Stimulated activated naive CD8-positive, alpha-beta T cell treated with anti-CD3 and anti-CD28 coated beads, Interleukin-15, amount 100 ng/mL, for 72 hours (primary cell): Measurements from ENCODE around the gene RNF123.

Source experiments
- ATAC-seq: fragments of 150-1000 bp; cut with Tn5 transposase; 2 replicates; pipeline ENCODE4 v1.10.0; 2021; ENCODE audit warnings: mild to moderate bottlenecking, moderate library complexity
- DNase-seq, 2 donors: peaks; one replicate each; pipeline ENCODE4 v3.0.0; 2021 to 2022
- H3K27ac Mint-ChIP-seq, 2 donors: one replicate each; pipeline ENCODE4 v1.8.0; 2022; ENCODE audit warnings: mild to moderate bottlenecking in 2 of 2, mixed read lengths in 2 of 2, moderate library complexity in 2 of 2
- H3K27me3 Mint-ChIP-seq: one replicate; pipeline ENCODE4 v1.8.0; 2022; ENCODE audit warnings: mixed read lengths
- H3K4me1 Mint-ChIP-seq: one replicate; pipeline ENCODE4 v1.8.0; 2022; ENCODE audit warnings: mild to moderate bottlenecking, mixed read lengths
- H3K4me3 Mint-ChIP-seq, 2 donors: one replicate each; pipeline ENCODE4 v1.8.0; 2022; ENCODE audit warnings: mild to moderate bottlenecking in 2 of 2, mixed read lengths in 2 of 2, moderate library complexity in 1 of 2
- H3K9me3 Mint-ChIP-seq, 2 donors: one replicate each; pipeline ENCODE4 v1.8.0; 2022; ENCODE audit warnings: mixed read lengths in 2 of 2

Gene RNF123

DNA sequence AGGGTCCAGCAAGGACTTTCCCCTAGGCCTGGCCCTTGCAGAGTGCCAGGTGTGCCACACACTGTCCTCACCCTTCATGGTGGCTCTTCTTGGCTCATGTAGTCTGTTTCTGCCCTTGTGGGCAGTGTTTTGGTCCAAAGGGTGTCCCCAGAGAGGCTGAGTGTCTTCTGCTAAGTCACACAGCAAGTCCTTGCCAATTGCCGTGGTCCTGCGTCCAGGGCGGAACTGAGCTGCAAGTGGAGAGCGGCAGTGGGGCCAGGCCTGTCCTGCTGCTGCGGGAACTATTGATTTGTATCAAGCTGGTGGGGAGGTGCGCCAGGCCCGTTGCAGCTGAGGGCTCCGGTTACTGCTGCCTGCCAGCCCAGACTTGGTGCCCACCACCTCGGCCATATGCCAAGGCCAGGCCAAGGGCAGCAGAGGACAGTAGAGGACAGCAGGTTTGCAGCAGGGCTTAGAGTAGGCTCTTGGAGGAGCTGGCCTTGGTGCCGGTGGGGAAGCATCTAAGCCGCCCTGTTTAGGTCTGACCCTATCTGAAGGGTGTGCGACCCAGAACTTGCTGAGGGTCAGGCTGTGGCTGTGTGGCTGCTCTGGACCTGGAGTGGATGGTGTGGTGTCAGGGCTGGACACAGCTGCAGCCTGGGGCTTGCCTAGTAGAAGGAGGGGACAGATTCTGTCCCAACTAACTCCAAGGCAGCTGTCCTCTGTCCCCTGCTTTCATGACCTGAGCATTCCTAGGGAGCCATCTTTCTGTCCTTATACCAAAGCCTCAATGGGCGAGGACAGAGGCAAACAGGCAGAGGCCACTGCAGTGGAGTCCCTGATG, 25.6 kb downstream of the RNF123 start:
- Mint-ChIP-seq H3K9me3 (no peaks in the 10 kb centered on the region), H3K4me3 (no peak overlapping the region), H3K27me3 (no peaks in the 10 kb centered on the region), H3K4me1 (peaks cover 40% of the 10 kb centered on the region), H3K27ac (peak overlapping the region in 1 of 2 donors; percentile 75)
- ATAC-seq (no peak), DNase-seq (no peak)

DNA sequence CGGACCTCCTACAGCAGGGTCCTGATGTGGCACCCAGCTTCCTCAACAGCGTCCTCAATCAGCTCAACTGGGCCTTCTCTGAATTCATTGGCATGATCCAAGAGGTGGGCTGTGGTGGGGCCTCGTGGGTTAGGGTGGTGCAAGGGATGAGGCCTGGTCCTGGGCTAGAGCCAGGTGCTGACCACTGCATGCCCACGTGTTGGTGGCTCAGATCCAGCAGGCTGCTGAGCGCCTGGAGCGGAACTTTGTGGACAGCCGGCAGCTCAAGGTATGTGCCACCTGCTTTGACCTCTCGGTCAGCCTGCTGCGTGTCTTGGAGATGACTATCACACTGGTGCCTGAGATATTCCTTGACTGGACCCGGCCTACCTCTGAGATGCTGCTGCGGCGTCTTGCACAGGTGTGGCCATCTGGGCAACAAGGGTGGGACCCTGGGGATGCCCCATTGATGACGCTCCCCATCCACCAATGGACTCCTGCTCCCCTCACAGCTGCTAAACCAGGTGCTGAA, 26.3 kb downstream of the RNF123 start:
- no peak overlapping the region for H3K4me3 Mint-ChIP-seq
- no peaks in the 10 kb centered on the region for H3K9me3 Mint-ChIP-seq
- peak overlapping the region in 1 of 2 donors; percentile 56 for H3K27ac Mint-ChIP-seq
- ATAC-seq: no peak
- DNase-seq: no peak
- H3K4me1 Mint-ChIP-seq: peaks cover 48% of the 10 kb centered on the region
- no peaks in the 10 kb centered on the region for H3K27me3 Mint-ChIP-seq

GRCh38 chr3:49716169-49716568, 26.8 kb downstream of the RNF123 start:
- Mint-ChIP-seq H3K4me3 (no peak overlapping the region), H3K4me1 (peaks cover 53% of the 10 kb centered on the region), H3K9me3 (no peaks in the 10 kb centered on the region), H3K27ac (no peak overlapping the region), H3K27me3 (no peaks in the 10 kb centered on the region)
- ATAC-seq (no peak), DNase-seq (no peak)

DNA sequence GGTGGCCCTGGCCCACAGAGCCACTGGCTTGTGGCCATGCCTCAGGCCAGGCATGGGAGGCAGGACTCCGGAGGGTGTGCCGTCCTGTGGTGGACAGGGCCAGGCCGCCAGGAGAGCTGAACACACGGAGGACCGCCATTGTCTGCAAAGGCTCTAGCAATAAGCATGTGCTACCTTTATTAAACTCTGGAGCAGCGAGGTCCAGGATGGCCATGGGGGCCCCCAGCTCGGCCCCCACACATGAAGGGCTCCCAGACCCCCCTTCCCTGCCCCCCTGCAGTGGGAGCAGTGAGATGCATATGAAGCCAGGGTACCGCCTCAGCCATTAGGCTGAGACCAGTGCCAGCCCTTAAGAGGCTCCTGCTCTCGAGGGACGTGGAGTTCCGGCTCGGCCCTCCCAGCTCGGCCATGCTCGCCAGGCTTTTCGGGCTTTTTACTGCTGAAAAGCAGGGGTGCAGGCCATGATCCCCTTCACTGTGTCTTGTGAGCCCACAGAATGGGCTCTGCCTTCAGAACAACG, 27.4 kb downstream of the RNF123 start:
- H3K27ac Mint-ChIP-seq: no peak overlapping the region
- peaks cover 52% of the 10 kb centered on the region for H3K4me1 Mint-ChIP-seq
- H3K9me3 Mint-ChIP-seq: no peaks in the 10 kb centered on the region
- no peak overlapping the region for H3K4me3 Mint-ChIP-seq
- no peak for ATAC-seq
- DNase-seq: no peak
- H3K27me3 Mint-ChIP-seq: no peaks in the 10 kb centered on the region

- Mint-ChIP-seq H3K9me3 (no peaks in the 10 kb centered on the region), H3K27me3 (no peaks in the 10 kb centered on the region), H3K4me1 (peaks cover 52% of the 10 kb centered on the region), H3K27ac (peak overlapping the region in 1 of 2 donors; percentile 95), H3K4me3 (no peak overlapping the region)
- ATAC-seq (no peak), DNase-seq (no peak)
Measured at GRCh38 chr3:49717211-49717958, 28.0 kb downstream of the RNF123 start.

GRCh38 chr3:49717959-49718857, 28.9 kb downstream of the RNF123 start:
- Mint-ChIP-seq H3K27me3 (no peaks in the 10 kb centered on the region), H3K4me1 (peaks cover 52% of the 10 kb centered on the region), H3K4me3 (peak overlapping the region; percentile 76 to 88), H3K9me3 (no peaks in the 10 kb centered on the region), H3K27ac (peak overlapping the region in 1 of 2 donors; percentile 91)
- ATAC-seq (no peak), DNase-seq (no peak)

GRCh38 chr3:49718858-49719213, 29.5 kb downstream of the RNF123 start:
- no peak for ATAC-seq
- H3K27me3 Mint-ChIP-seq: no peaks in the 10 kb centered on the region
- DNase-seq: no peak
- H3K4me3 Mint-ChIP-seq: peak overlapping the region; percentile 76 to 88
- H3K4me1 Mint-ChIP-seq: peaks cover 50% of the 10 kb centered on the region
- peak overlapping the region in 1 of 2 donors; percentile 91 for H3K27ac Mint-ChIP-seq
- H3K9me3 Mint-ChIP-seq: no peaks in the 10 kb centered on the region

- no peaks in the 10 kb centered on the region for H3K27me3 Mint-ChIP-seq
- peak within 1 kb of the TSS in 1 of 2 donors; percentile 91 for H3K27ac Mint-ChIP-seq
Measured at GRCh38 chr3:49719214-49719884, 30.0 kb downstream of the RNF123 start, which contains the start of gene AMIGO3. Gene AMIGO3 (minus strand): TSS chr3:49719684. CDS start chr3:49719465, 219 bp downstream.

GRCh38 chr3:49720855-49721595, 31.7 kb downstream of the RNF123 start:
- Mint-ChIP-seq H3K27ac (no peak overlapping the region), H3K4me1 (peaks cover 62% of the 10 kb centered on the region), H3K9me3 (no peaks in the 10 kb centered on the region), H3K4me3 (no peak overlapping the region), H3K27me3 (no peaks in the 10 kb centered on the region)
- no peak for ATAC-seq
- DNase-seq: no peak

More at GRCh38 chr3:49719214-49719884, 30.0 kb downstream of the RNF123 start, which contains the start of gene AMIGO3:
- Mint-ChIP-seq H3K4me1 (peaks cover 54% of the 10 kb centered on the region), H3K4me3 (peak within 1 kb of the TSS; percentile 76 to 88), H3K9me3 (no peaks in the 10 kb centered on the region)
- DNase-seq: peak; percentile 86 to 87
- peak; percentile 82 for ATAC-seq

DNA sequence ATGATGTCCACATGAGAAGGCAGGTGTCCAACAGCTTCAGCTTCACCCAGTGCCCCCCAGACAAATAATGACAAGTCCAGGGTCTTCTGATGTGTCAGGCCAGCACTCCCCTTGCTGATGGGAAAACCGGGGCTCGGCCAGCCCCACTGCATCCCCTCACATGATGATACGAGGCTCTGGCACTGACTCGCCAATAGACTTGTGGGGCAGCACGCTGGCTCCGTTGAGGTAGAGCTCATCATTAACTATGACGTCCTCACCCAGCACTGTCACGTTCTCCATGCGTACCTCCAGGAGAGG, 32.2 kb downstream of the RNF123 start:
- Mint-ChIP-seq H3K27me3 (no peaks in the 10 kb centered on the region), H3K9me3 (no peaks in the 10 kb centered on the region), H3K27ac (no peak overlapping the region), H3K4me3 (no peak overlapping the region), H3K4me1 (peaks cover 62% of the 10 kb centered on the region)
- ATAC-seq (no peak), DNase-seq (no peak)

DNA sequence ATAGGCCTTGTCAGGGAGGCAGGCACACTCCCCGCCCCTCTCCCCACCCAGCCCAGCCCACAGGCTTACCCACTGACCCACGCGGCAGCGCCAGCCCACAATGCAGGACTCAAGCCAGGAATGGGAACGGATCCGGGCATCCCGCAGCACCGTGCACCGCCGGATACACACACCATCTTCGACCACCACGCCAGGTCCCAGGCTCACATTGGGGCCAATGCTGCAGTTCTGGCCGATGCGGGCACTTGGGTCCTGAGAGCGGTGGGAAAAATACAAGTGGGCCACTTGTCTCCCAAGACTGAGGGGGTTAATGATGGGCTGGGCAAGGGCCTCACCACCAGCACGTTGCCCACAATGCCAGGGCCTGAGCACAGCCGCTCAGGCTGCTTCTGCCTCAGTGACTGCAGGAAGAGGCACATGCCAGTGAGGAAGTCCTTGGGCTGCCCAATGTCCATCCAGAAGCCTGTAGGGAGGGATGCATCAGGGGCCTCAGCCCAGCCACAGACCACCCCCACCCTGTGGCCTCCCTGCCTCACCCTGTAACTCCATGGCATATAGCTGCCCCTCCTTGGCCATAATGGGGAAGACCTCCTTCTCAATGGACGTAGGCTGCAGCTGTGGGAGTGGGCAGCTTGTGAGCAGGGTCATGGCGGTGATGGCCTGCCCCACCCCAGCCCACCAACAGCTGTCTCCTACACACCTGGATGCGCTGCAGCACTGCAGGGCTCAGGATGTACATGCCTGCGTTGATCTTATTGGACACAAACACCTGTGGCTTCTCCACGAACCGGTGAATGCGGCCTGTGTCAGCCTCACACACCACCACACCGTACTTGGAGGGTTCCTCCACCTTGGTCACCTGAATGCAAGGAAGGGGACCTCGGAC, 32.8 kb downstream of the RNF123 start:
- peaks cover 62% of the 10 kb centered on the region for H3K4me1 Mint-ChIP-seq
- no peaks in the 10 kb centered on the region for H3K9me3 Mint-ChIP-seq
- H3K27me3 Mint-ChIP-seq: no peaks in the 10 kb centered on the region

GRCh38 chr3:49722896-49723295, 33.5 kb downstream of the RNF123 start:
- ATAC-seq: no peak
- DNase-seq: no peak
- Mint-ChIP-seq H3K9me3 (no peaks in the 10 kb centered on the region), H3K4me1 (peaks cover 62% of the 10 kb centered on the region), H3K4me3 (peak overlapping the region; percentile 98 to 99), H3K27ac (peak overlapping the region; percentile 97 to 99), H3K27me3 (no peaks in the 10 kb centered on the region)

More for the DNA sequence above, 32.8 kb downstream of the RNF123 start:
- H3K4me3 Mint-ChIP-seq: peak overlapping the region; percentile 98 to 99
- ATAC-seq (no peak), DNase-seq (no peak)
- H3K27ac Mint-ChIP-seq: peak overlapping the region; percentile 49 to 97

- Mint-ChIP-seq H3K4me3 (peak overlapping the region; percentile 98 to 99), H3K27me3 (no peaks in the 10 kb centered on the region), H3K27ac (peak overlapping the region; percentile 97 to 99), H3K4me1 (peaks cover 61% of the 10 kb centered on the region), H3K9me3 (no peaks in the 10 kb centered on the region)
- ATAC-seq: peak; percentile 42
- peak; percentile 45 to 65 for DNase-seq
Measured at GRCh38 chr3:49723296-49723627, 33.9 kb downstream of the RNF123 start.
